Esophagus mucosa (tissue), 1 donor: ENCODE results near the gene TNC. TPM values are rescaled to one million over a fixed set of nuclear protein-coding genes. Genes with fewer than 3 reads are reported as not detected.
A peak's percentile ranks its signal among the peaks of the same experiment; 100 is the strongest.

Source experiments
- ATAC-seq: fragments of 200-7000 bp; cut with Tn5 transposase; one replicate; pipeline ENCODE4 v1.9.1; 2020
- total RNA-seq: library from RNA; stranded (reverse); gene quantifications from one replicate; pipeline ENCODE4 v1.2.4, GENCODE V29; 2023
- donor health status: DM: yes; HTN: yes; CAD: no.

TNC gene
- total RNA-seq, 1 donor from 2014 or later, result 56.6 TPM

- peak; percentile 44 for ATAC-seq
These were observed 109.3 kb downstream of the TNC start for GRCh38 chr9:115008536-115009270.

GRCh38 chr9:115006660-115007059 is 111.3 kb downstream of the TNC start:
- peak; percentile 83 for ATAC-seq

- ATAC-seq, result no peak
These were observed 112.6 kb downstream of the TNC start for GRCh38 chr9:115005322-115005721.

GRCh38 chr9:115004545-115004944 is 113.4 kb downstream of the TNC start:
- no peak for ATAC-seq

- ATAC-seq, result no peak
These were observed 115.4 kb downstream of the TNC start for GRCh38 chr9:115002371-115003120.

- ATAC-seq, result peak; percentile 65
These were observed 117.7 kb downstream of the TNC start for GRCh38 chr9:115000217-115000639.

DNA sequence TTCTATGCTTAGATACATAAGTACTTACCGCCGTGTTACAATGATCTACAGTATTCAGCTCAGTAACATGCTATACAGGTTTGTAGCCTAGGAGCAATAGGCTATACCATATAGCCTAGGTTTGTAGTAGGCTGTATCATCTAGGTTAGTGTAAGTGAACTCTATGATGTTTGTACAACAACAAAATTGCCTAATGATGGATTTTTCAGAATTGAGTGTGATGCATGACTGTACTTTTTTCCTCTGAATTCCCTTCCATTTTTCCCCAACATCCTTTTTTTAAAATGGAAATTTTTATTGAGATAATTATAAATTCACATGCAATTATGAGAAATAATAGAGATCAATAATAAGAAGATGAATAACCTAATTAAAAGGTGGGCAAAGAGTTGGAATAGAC is 119.6 kb downstream of the TNC start:
- ATAC-seq, result no peak

GRCh38 chr9:114995681-114996221 is 122.2 kb downstream of the TNC start:
- ATAC-seq, result peak; percentile 29

- ATAC-seq, result no peak
These were observed 123.2 kb downstream of the TNC start for GRCh38 chr9:114994768-114995167.

- no peak for ATAC-seq
These were observed 126.1 kb downstream of the TNC start for GRCh38 chr9:114991861-114992260.

DNA sequence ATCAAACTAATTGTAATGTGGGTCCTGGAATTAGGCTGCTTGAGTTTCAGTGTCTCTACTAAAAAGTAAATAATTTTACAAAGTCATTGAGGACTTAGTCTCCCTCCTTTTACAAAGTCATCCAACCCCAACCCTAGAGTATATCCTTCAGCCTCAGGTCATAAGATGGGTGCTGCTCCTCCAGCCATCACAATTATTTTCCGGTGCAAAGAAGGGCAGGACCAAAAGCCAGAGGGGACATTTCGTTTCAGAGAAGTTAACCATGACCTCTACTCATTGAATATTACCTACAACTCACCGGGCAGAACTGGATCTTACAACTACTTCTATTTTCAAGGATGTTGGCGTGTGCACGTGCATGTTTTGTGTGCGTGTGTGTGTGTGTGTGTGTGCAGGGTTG is 127.1 kb downstream of the TNC start:
- no peak for ATAC-seq

DNA sequence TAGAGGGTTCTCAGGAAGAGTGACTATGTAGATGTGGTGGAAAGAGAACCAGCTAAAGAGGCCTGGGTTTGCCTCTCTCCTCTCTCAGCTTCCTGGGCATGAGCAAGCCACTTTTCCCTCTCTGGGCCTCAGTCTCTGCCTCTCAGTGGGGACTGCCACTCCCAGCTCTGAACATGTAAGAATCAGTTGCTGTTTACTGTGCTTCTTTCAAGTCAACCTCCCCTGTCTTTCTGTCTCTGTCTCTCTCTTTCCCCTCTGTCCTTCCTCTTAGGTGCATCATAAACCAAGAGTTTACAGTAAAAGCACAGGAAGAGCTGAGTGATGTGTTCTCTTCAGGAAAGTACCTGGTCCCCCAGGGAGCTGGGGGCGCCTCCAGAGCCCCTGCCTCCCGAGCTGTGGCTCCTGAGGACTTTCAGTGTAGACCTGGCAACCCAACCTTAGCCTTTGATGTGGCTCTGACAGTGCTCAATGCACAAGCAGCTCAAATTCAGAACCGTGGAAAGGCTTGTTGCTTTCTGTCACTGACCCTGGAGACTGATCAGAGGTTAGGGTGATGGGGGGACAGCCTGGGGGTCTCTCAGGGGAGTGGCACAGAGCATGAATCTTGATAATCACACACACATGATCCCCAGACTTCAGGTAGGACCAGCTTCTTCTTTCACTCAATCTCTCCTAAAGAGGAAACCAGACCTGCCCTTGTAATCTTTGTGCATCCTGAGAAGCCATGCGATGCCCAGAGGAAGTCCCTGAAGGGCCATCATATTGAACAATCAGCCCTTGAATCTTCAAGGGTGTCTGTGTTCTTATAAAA is 128.2 kb downstream of the TNC start:
- ATAC-seq, result no peak

DNA sequence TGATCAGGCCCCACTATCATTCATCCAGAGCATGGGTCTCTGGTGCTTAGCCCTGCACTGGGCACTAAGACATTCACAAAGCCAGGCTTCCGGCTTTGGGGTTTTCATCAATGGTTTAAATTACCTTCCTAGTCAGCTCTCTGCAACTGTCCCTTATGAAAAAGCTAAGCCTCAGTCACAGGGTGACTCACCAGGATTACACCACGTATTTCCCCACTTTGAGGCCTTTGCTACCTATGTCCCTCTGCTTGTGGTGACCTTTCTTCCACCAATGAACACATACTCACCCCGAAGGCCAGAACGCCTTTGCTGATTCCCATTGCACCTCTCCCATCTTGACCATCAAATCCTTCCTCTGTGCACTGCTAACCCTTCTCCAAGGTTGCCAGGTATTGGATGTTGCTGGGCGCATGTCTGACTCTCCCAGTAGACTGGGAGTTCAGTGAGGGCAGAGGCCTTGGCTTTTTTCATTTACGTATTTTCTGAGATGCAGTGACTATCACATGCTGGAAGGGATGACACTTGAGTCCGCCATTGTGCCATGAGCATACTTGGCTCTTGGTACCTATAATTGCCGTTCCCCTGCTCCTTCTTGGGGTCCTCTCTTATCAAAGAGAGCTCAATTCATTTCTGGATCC is 128.9 kb downstream of the TNC start:
- ATAC-seq, result peak; percentile 56

DNA sequence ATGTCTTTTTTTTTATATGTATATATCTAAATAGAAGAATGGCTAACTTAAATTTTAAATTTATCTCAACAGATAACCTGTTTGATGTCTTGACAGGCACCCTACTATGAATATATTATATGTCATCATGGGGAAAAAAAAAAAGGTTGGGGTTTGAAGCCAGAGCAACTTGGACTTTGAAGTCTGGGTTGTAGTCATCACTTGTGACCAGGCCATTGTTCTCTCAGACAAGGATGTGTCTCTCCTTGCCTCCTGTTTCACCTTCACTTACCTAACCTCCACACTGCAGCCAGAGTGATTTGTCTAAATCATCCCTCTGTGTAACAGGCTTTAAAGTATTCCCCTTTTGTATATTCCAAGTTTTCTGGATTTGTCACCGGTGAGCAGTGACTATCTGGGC is 130.8 kb downstream of the TNC start:
- ATAC-seq, result no peak

- no peak for ATAC-seq
These were observed 131.9 kb downstream of the TNC start for GRCh38 chr9:114985959-114986501.

DNA sequence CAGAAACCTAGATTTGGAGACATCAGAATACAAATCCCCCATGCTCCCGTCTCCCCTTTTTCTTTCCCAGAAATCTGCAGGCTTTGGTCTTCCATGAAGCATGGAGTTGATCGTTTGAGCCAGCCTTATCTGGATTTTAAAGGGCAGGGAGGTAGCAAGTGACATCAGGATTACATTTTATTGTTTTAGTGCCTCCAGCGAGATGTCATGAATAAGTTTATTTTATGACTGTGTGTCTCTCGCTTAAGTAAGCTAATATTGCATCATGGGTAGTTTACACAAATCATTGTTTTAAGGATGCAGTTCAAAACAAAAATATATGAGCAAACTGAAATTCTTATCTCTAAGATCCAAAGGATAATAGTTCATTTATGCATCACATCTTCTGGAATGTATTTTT is 136.9 kb downstream of the TNC start:
- no peak for ATAC-seq

DNA sequence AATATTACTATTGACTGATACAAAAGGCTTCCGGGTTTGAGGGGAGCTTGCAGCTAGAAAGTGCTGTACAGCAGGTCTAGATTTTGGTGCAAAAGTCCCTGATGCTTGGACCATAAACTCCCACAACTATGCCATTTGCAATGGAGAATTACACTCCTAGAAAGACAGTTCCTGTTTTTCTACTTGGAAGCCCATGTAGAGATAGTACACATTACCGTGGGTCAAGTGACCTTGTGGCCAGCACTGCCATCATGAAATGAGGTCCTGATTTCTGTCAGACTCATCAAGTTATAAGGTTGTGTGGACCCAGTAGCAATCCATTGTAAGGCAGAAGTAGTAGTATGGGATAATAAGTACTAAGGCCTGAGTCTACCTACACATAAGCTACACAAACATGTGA is 144.7 kb downstream of the TNC start:
- no peak for ATAC-seq

- ATAC-seq, result no peak
These were observed 145.3 kb downstream of the TNC start for GRCh38 chr9:114972510-114973136.
